Right lobe of liver (tissue), 4 donors: ENCODE data around the gene SUSD1.

Source experiments
- CTCF ChIP-seq, 4 donors: fragments of 200-600 bp in 3 of 4; fragments of 450-650 bp in 1 of 4; IDR thresholded peaks; one replicate each; pipeline versions ENCODE4 v1.5.1 to v1.8.0; 2016 to 2022; ENCODE audit warnings: antibody characterized with exemption in 4 of 4, mild to moderate bottlenecking in 2 of 4
- POLR2A ChIP-seq: fragments of 450-650 bp; IDR thresholded peaks from one replicate; pipeline ENCODE4 v1.6.1; 2017; ENCODE audit warnings: antibody characterized with exemption, mild to moderate bottlenecking
- donor health status: DM: no; HTN: no; CAD: no.
- donor health status: DM: no; HTN: no; CAD: no.
- donor health status: DM: no; HTN: yes; CAD: no.

GRCh38 chr9:112084334-112084733, 90.8 kb downstream of the SUSD1 start:
- no peak for TF ChIP-seq POLR2A
- no peak for TF ChIP-seq CTCF (IDR thresholded peaks at IDR 0.05)
